Measurements from ENCODE around the gene GABRA4.

GABRA4 gene

DNA sequence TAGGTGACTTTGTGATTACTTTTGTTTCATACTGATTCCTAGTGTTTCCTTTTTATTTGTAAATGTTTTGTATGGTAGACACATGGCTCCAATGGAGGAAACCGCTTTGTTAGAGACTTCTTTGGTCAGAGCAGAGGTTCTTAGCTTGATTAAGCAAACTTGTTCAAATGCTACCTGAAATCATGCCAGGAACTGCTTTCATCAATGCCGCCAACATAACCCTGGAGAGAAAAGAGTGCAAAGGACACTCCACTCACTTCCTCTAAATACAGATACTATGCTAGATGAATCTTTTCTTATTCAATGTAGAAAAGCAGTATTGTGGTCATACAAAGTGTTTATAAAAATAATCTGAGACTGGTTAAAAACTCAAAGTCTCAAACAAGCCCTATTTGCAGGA is 58.7 kb downstream of the GABRA4 start (continued):
- TF ChIP-seq GLI2 (tag by site-specific recombination; IDR thresholded peaks at IDR 0.05; ENCODE audit: borderline replicate concordance, low read depth) (no peak), GFI1B (tag by site-specific recombination; IDR thresholded peaks at IDR 0.05) (no peak), KLF1 (tag by site-specific recombination; IDR thresholded peaks at IDR 0.05) (no peak)

GRCh38 chr4:46933686-46934085 is 59.7 kb downstream of the GABRA4 start:
- Histone ChIP-seq H3K27ac (ENCODE audit: extremely low read depth, low read depth, low read length) (no peak overlapping the region), H3K4me1 (ENCODE audit: control insufficient read depth, insufficient read depth, low read length) (no peaks in the 10 kb centered on the region), H3K4me3 (ENCODE audit: low read depth, low read length) (no peak overlapping the region), H3K36me3 (ENCODE audit: control insufficient read depth in 2 of 2, insufficient read depth in 1 of 2, low read length in 2 of 2) (no peaks in the 10 kb centered on the region), H3K9me3 (ENCODE audit: control insufficient read depth, insufficient read depth, low read depth, low read length) (no peaks in the 10 kb centered on the region)
- TF ChIP-seq, protein P1, sequence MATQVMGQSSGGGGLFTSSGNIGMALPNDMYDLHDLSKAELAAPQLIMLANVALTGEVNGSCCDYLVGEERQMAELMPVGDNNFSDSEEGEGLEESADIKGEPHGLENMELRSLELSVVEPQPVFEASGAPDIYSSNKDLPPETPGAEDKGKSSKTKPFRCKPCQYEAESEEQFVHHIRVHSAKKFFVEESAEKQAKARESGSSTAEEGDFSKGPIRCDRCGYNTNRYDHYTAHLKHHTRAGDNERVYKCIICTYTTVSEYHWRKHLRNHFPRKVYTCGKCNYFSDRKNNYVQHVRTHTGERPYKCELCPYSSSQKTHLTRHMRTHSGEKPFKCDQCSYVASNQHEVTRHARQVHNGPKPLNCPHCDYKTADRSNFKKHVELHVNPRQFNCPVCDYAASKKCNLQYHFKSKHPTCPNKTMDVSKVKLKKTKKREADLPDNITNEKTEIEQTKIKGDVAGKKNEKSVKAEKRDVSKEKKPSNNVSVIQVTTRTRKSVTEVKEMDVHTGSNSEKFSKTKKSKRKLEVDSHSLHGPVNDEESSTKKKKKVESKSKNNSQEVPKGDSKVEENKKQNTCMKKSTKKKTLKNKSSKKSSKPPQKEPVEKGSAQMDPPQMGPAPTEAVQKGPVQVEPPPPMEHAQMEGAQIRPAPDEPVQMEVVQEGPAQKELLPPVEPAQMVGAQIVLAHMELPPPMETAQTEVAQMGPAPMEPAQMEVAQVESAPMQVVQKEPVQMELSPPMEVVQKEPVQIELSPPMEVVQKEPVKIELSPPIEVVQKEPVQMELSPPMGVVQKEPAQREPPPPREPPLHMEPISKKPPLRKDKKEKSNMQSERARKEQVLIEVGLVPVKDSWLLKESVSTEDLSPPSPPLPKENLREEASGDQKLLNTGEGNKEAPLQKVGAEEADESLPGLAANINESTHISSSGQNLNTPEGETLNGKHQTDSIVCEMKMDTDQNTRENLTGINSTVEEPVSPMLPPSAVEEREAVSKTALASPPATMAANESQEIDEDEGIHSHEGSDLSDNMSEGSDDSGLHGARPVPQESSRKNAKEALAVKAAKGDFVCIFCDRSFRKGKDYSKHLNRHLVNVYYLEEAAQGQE (tag by site-specific recombination; IDR thresholded peaks at IDR 0.05) = no peak
- TF ChIP-seq KLF9 (tag by site-specific recombination; IDR thresholded peaks at IDR 0.05; ENCODE audit: low read depth) = no peak
- no peak for TF ChIP-seq ZBTB7A (tag by site-specific recombination; IDR thresholded peaks at IDR 0.05; ENCODE audit: low read depth)
- no peak for TF ChIP-seq YY2 (tag by site-specific recombination; IDR thresholded peaks at IDR 0.05)
- TF ChIP-seq SALL2 (tag by site-specific recombination; IDR thresholded peaks at IDR 0.05; ENCODE audit: borderline replicate concordance) = no peak
- TF ChIP-seq, protein P2, sequence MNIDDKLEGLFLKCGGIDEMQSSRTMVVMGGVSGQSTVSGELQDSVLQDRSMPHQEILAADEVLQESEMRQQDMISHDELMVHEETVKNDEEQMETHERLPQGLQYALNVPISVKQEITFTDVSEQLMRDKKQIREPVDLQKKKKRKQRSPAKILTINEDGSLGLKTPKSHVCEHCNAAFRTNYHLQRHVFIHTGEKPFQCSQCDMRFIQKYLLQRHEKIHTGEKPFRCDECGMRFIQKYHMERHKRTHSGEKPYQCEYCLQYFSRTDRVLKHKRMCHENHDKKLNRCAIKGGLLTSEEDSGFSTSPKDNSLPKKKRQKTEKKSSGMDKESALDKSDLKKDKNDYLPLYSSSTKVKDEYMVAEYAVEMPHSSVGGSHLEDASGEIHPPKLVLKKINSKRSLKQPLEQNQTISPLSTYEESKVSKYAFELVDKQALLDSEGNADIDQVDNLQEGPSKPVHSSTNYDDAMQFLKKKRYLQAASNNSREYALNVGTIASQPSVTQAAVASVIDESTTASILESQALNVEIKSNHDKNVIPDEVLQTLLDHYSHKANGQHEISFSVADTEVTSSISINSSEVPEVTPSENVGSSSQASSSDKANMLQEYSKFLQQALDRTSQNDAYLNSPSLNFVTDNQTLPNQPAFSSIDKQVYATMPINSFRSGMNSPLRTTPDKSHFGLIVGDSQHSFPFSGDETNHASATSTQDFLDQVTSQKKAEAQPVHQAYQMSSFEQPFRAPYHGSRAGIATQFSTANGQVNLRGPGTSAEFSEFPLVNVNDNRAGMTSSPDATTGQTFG (tag by site-specific recombination; IDR thresholded peaks at IDR 0.05; ENCODE audit: borderline replicate concordance) = no peak
- TF ChIP-seq ZNF654 (tag by site-specific recombination; IDR thresholded peaks at IDR 0.05; ENCODE audit: low read depth) = no peak
- no peak for TF ChIP-seq KLF1 (tag by site-specific recombination; IDR thresholded peaks at IDR 0.05)
- no peak for TF ChIP-seq ZNF24 (tag by site-specific recombination; IDR thresholded peaks at IDR 0.05)
- TF ChIP-seq RBAK (tag by site-specific recombination; IDR thresholded peaks at IDR 0.05) = no peak
- no peak for TF ChIP-seq ZNF426 (tag by site-specific recombination; IDR thresholded peaks at IDR 0.05)
- no peak for TF ChIP-seq ZNF768 (tag by site-specific recombination; IDR thresholded peaks at IDR 0.05)
- no peak for TF ChIP-seq ZNF704 (tag by site-specific recombination; IDR thresholded peaks at IDR 0.05)
- TF ChIP-seq, protein P3, sequence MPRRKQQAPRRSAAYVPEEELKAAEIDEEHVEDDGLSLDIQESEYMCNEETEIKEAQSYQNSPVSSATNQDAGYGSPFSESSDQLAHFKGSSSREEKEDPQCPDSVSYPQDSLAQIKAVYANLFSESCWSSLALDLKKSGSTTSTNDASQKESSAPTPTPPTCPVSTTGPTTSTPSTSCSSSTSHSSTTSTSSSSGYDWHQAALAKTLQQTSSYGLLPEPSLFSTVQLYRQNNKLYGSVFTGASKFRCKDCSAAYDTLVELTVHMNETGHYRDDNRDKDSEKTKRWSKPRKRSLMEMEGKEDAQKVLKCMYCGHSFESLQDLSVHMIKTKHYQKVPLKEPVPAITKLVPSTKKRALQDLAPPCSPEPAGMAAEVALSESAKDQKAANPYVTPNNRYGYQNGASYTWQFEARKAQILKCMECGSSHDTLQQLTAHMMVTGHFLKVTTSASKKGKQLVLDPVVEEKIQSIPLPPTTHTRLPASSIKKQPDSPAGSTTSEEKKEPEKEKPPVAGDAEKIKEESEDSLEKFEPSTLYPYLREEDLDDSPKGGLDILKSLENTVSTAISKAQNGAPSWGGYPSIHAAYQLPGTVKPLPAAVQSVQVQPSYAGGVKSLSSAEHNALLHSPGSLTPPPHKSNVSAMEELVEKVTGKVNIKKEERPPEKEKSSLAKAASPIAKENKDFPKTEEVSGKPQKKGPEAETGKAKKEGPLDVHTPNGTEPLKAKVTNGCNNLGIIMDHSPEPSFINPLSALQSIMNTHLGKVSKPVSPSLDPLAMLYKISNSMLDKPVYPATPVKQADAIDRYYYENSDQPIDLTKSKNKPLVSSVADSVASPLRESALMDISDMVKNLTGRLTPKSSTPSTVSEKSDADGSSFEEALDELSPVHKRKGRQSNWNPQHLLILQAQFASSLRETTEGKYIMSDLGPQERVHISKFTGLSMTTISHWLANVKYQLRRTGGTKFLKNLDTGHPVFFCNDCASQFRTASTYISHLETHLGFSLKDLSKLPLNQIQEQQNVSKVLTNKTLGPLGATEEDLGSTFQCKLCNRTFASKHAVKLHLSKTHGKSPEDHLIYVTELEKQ (tag by site-specific recombination; IDR thresholded peaks at IDR 0.05; ENCODE audit: borderline replicate concordance) = no peak
- TF ChIP-seq KLF7 (tag by site-specific recombination; IDR thresholded peaks at IDR 0.05; ENCODE audit: borderline replicate concordance) = no peak
- no peak for TF ChIP-seq ZNF292 (tag by site-specific recombination; IDR thresholded peaks at IDR 0.05; ENCODE audit: borderline replicate concordance, low read depth)
- no peak for TF ChIP-seq ZNF121 (tag by site-specific recombination; IDR thresholded peaks at IDR 0.05)
- TF ChIP-seq, protein P4, sequence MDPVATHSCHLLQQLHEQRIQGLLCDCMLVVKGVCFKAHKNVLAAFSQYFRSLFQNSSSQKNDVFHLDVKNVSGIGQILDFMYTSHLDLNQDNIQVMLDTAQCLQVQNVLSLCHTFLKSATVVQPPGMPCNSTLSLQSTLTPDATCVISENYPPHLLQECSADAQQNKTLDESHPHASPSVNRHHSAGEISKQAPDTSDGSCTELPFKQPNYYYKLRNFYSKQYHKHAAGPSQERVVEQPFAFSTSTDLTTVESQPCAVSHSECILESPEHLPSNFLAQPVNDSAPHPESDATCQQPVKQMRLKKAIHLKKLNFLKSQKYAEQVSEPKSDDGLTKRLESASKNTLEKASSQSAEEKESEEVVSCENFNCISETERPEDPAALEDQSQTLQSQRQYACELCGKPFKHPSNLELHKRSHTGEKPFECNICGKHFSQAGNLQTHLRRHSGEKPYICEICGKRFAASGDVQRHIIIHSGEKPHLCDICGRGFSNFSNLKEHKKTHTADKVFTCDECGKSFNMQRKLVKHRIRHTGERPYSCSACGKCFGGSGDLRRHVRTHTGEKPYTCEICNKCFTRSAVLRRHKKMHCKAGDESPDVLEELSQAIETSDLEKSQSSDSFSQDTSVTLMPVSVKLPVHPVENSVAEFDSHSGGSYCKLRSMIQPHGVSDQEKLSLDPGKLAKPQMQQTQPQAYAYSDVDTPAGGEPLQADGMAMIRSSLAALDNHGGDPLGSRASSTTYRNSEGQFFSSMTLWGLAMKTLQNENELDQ (tag by site-specific recombination; IDR thresholded peaks at IDR 0.05; ENCODE audit: low read depth) = no peak
- TF ChIP-seq ZNF202 (tag by site-specific recombination; IDR thresholded peaks at IDR 0.05; ENCODE audit: borderline replicate concordance) = no peak
- TF ChIP-seq ZNF629 (tag by site-specific recombination; IDR thresholded peaks at IDR 0.05) = no peak
- CTCF ChIA-PET = interaction anchor here (0.5 to 0.7 kb wide), 3 partner anchors 31 to 631 kb away, joined by 3 read pairs; no protein-coding TSS in a partner anchor
- POLR2A ChIA-PET = no interaction called here
